ENCODE data around the gene ZBTB20. TPM values are rescaled to one million over a fixed set of nuclear protein-coding genes. Genes with fewer than 3 reads are reported as not detected.

ZBTB20 gene
- total RNA-seq, 2 experiments from 2014 or later: 5.2 to 6.4 TPM

- Mint-ChIP-seq H3K36me3 (ENCODE audit: low read depth) (peaks cover 50% of the 10 kb centered on the region), H3K27ac (no peak overlapping the region), H3K9me3 (ENCODE audit: low read depth) (peaks cover 19% of the 10 kb centered on the region), H3K4me1 (no peaks in the 10 kb centered on the region), H3K4me3 (no peak overlapping the region), H3K27me3 (no peaks in the 10 kb centered on the region)
- ATAC-seq (no peak), DNase-seq (no peak)
- intact Hi-C loops (cut with DNase I, micrococcal nuclease): no loop called here
- ChIA-PET POLR2A (no interaction called here), CTCF (interaction anchor here (1.3 kb wide), 1 partner anchor 19 kb away, joined by 3 read pairs; no protein-coding TSS in a partner anchor)
Observed at GRCh38 chr3:114953800-114954199, 193.3 kb downstream of the ZBTB20 start.

GRCh38 chr3:114953215-114953799 lies 193.8 kb downstream of the ZBTB20 start:
- no peaks in the 10 kb centered on the region for H3K27me3 Mint-ChIP-seq
- no peaks in the 10 kb centered on the region for H3K4me1 Mint-ChIP-seq
- peaks cover 48% of the 10 kb centered on the region for H3K36me3 Mint-ChIP-seq (ENCODE audit: low read depth)
- H3K4me3 Mint-ChIP-seq: no peak overlapping the region
- ATAC-seq (no peak), DNase-seq (no peak)
- ChIA-PET CTCF (no interaction called here), POLR2A (no interaction called here)
- peaks cover 19% of the 10 kb centered on the region for H3K9me3 Mint-ChIP-seq (ENCODE audit: low read depth)
- no peak overlapping the region for H3K27ac Mint-ChIP-seq
- intact Hi-C loops (cut with DNase I, micrococcal nuclease): no loop called here

- peaks cover 2% of the 10 kb centered on the region for H3K36me3 Mint-ChIP-seq (ENCODE audit: low read depth)
- H3K27me3 Mint-ChIP-seq: no peaks in the 10 kb centered on the region
- no peak for DNase-seq
Observed at GRCh38 chr3:114942773-114943172, 204.3 kb downstream of the ZBTB20 start.

GRCh38 chr3:114941626-114942309 lies 205.3 kb downstream of the ZBTB20 start:
- no peak overlapping the region for H3K4me3 Mint-ChIP-seq
- ChIA-PET CTCF (no interaction called here), POLR2A (no interaction called here)
- peaks cover 10% of the 10 kb centered on the region for H3K36me3 Mint-ChIP-seq (ENCODE audit: low read depth)
- no peak overlapping the region for H3K27ac Mint-ChIP-seq
- DNase-seq: no peak
- H3K9me3 Mint-ChIP-seq (ENCODE audit: low read depth): no peaks in the 10 kb centered on the region
- H3K4me1 Mint-ChIP-seq: peaks cover 2% of the 10 kb centered on the region
- no peaks in the 10 kb centered on the region for H3K27me3 Mint-ChIP-seq
- ATAC-seq: no peak
- intact Hi-C loops (cut with DNase I, micrococcal nuclease): no loop called here

More at GRCh38 chr3:114942773-114943172, 204.3 kb downstream of the ZBTB20 start:
- Mint-ChIP-seq H3K4me1 (peaks cover 2% of the 10 kb centered on the region), H3K9me3 (ENCODE audit: low read depth) (no peaks in the 10 kb centered on the region), H3K4me3 (no peak overlapping the region), H3K27ac (no peak overlapping the region)
- intact Hi-C loops (cut with DNase I, micrococcal nuclease): no loop called here
- ChIA-PET CTCF (no interaction called here), POLR2A (no interaction called here)
- no peak for ATAC-seq

- no peaks in the 10 kb centered on the region for H3K9me3 Mint-ChIP-seq (ENCODE audit: low read depth)
- POLR2A ChIA-PET: no interaction called here
- ATAC-seq: no peak
Observed at GRCh38 chr3:114939920-114940319, 207.2 kb downstream of the ZBTB20 start.

GRCh38 chr3:114933407-114933806 lies 213.7 kb downstream of the ZBTB20 start:
- intact Hi-C loops (cut with DNase I, micrococcal nuclease): no loop called here
- ATAC-seq (no peak), DNase-seq (no peak)
- Mint-ChIP-seq H3K4me1 (no peaks in the 10 kb centered on the region), H3K9me3 (ENCODE audit: low read depth) (peaks cover 5% of the 10 kb centered on the region), H3K27me3 (no peaks in the 10 kb centered on the region), H3K27ac (no peak overlapping the region), H3K4me3 (no peak overlapping the region), H3K36me3 (ENCODE audit: low read depth) (peaks cover 42% of the 10 kb centered on the region)
- ChIA-PET POLR2A (no interaction called here), CTCF (no interaction called here)

More at GRCh38 chr3:114939920-114940319, 207.2 kb downstream of the ZBTB20 start:
- Mint-ChIP-seq H3K27ac (no peak overlapping the region), H3K4me1 (peaks cover 2% of the 10 kb centered on the region), H3K4me3 (no peak overlapping the region), H3K36me3 (ENCODE audit: low read depth) (peaks cover 13% of the 10 kb centered on the region), H3K27me3 (no peaks in the 10 kb centered on the region)
- CTCF ChIA-PET: no interaction called here
- intact Hi-C loops (cut with DNase I, micrococcal nuclease): no loop called here
- DNase-seq: no peak

GRCh38 chr3:114929971-114930732 lies 216.9 kb downstream of the ZBTB20 start:
- peaks cover 11% of the 10 kb centered on the region for H3K9me3 Mint-ChIP-seq (ENCODE audit: low read depth)
- DNase-seq (no peak), ATAC-seq (no peak)
- intact Hi-C loops (cut with DNase I, micrococcal nuclease): no loop called here
- H3K4me1 Mint-ChIP-seq: no peaks in the 10 kb centered on the region
- peaks cover 39% of the 10 kb centered on the region for H3K36me3 Mint-ChIP-seq (ENCODE audit: low read depth)
- H3K27ac Mint-ChIP-seq: no peak overlapping the region
- H3K27me3 Mint-ChIP-seq: no peaks in the 10 kb centered on the region
- ChIA-PET POLR2A (no interaction called here), CTCF (interaction anchor here (0.7 kb wide), 1 partner anchor 63 kb away, joined by 3 read pairs; no protein-coding TSS in a partner anchor)
- H3K4me3 Mint-ChIP-seq: no peak overlapping the region

- CTCF ChIA-PET: no interaction called here
- intact Hi-C loops (cut with DNase I, micrococcal nuclease): no loop called here
- POLR2A ChIA-PET: no interaction called here
Observed at GRCh38 chr3:114928989-114929640, 218.0 kb downstream of the ZBTB20 start.

GRCh38 chr3:114904633-114905032 lies 242.5 kb downstream of the ZBTB20 start:
- Mint-ChIP-seq H3K4me1 (peaks cover 16% of the 10 kb centered on the region), H3K36me3 (ENCODE audit: low read depth) (peaks cover 12% of the 10 kb centered on the region), H3K9me3 (ENCODE audit: low read depth) (peaks cover 2% of the 10 kb centered on the region), H3K27ac (no peak overlapping the region), H3K27me3 (no peaks in the 10 kb centered on the region), H3K4me3 (no peak overlapping the region)
- ChIA-PET CTCF (no interaction called here), POLR2A (interaction anchor here (0.7 kb wide), 1 partner anchor 28 kb away, joined by 3 read pairs; no protein-coding TSS in a partner anchor)
- intact Hi-C loops (cut with DNase I, micrococcal nuclease): no loop called here
- ATAC-seq (no peak), DNase-seq (no peak)

More at GRCh38 chr3:114928989-114929640, 218.0 kb downstream of the ZBTB20 start:
- Mint-ChIP-seq H3K27me3 (no peaks in the 10 kb centered on the region), H3K4me3 (no peak overlapping the region), H3K4me1 (no peaks in the 10 kb centered on the region), H3K27ac (no peak overlapping the region), H3K36me3 (ENCODE audit: low read depth) (peaks cover 41% of the 10 kb centered on the region), H3K9me3 (ENCODE audit: low read depth) (peaks cover 13% of the 10 kb centered on the region)
- ATAC-seq: no peak
- DNase-seq: no peak

- H3K4me1 Mint-ChIP-seq: peaks cover 16% of the 10 kb centered on the region
- H3K9me3 Mint-ChIP-seq (ENCODE audit: low read depth): no peaks in the 10 kb centered on the region
- H3K4me3 Mint-ChIP-seq: no peak overlapping the region
- peaks cover 9% of the 10 kb centered on the region for H3K36me3 Mint-ChIP-seq (ENCODE audit: low read depth)
- H3K27ac Mint-ChIP-seq: no peak overlapping the region
- intact Hi-C loops (cut with DNase I, micrococcal nuclease): no loop called here
- ChIA-PET CTCF (no interaction called here), POLR2A (no interaction called here)
- DNase-seq (no peak), ATAC-seq (no peak)
- no peaks in the 10 kb centered on the region for H3K27me3 Mint-ChIP-seq
Observed at GRCh38 chr3:114903213-114903612, 243.9 kb downstream of the ZBTB20 start.

- Mint-ChIP-seq H3K27ac (no peak overlapping the region), H3K36me3 (ENCODE audit: low read depth) (peaks cover 7% of the 10 kb centered on the region), H3K4me1 (peaks cover 16% of the 10 kb centered on the region), H3K4me3 (no peak overlapping the region), H3K9me3 (ENCODE audit: low read depth) (no peaks in the 10 kb centered on the region), H3K27me3 (no peaks in the 10 kb centered on the region)
- intact Hi-C loops (cut with DNase I, micrococcal nuclease): no loop called here
- no peak for DNase-seq
- POLR2A ChIA-PET: no interaction called here
- CTCF ChIA-PET: no interaction called here
- peak; percentile 30 for ATAC-seq
Observed at GRCh38 chr3:114902691-114903101, 244.4 kb downstream of the ZBTB20 start.
